ENCODE measurements around the gene CADM2. TPM values are rescaled to one million over a fixed set of nuclear protein-coding genes. Genes with fewer than 3 reads are reported as not detected.
A peak's percentile ranks its signal among the peaks of the same experiment; 100 is the strongest.
"Not testable (repeated sequence)": the region's sequence is repeated elsewhere in the genome, so short reads cannot be mapped to it uniquely, and the experiment has no call there.

The CADM2 gene
- total RNA-seq, 1 experiment from 2014 or later: 0.64 TPM

DNA sequence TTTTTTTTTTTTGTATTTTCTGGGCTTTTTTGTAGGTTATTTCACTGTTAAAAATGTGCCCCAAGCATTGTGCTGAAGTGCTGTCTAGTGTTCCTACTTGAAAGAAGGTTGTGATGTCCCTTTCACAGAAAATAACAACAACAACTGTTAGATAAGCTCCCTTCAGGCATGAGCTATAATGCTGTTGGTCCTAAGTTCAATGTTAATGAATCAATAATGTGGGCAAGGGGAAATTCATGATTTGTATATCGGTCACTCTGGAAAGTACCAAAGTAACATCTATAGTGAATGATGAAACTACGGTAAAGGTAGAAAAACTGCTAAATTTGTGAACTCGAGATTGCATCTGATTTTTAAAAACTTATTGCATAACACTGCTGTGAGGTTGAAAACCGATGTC, 539.4 kb downstream of the CADM2 start:
- intact Hi-C loops (cut with micrococcal nuclease; ENCODE audit: unreplicated experiment): no loop called here
- TF ChIP-seq POLR2AphosphoS5 (IDR thresholded peaks at IDR 0.05; ENCODE audit: low read depth, low read length) (no peak), SIN3A (IDR thresholded peaks at IDR 0.05; ENCODE audit: borderline replicate concordance, insufficient read depth, low read depth, low read length) (no peak), TCF7L2 (IDR thresholded peaks at IDR 0.05; ENCODE audit: low read depth, low read length) (no peak)
- TF ChIP-seq, protein P1, sequence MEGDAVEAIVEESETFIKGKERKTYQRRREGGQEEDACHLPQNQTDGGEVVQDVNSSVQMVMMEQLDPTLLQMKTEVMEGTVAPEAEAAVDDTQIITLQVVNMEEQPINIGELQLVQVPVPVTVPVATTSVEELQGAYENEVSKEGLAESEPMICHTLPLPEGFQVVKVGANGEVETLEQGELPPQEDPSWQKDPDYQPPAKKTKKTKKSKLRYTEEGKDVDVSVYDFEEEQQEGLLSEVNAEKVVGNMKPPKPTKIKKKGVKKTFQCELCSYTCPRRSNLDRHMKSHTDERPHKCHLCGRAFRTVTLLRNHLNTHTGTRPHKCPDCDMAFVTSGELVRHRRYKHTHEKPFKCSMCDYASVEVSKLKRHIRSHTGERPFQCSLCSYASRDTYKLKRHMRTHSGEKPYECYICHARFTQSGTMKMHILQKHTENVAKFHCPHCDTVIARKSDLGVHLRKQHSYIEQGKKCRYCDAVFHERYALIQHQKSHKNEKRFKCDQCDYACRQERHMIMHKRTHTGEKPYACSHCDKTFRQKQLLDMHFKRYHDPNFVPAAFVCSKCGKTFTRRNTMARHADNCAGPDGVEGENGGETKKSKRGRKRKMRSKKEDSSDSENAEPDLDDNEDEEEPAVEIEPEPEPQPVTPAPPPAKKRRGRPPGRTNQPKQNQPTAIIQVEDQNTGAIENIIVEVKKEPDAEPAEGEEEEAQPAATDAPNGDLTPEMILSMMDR (IDR thresholded peaks at IDR 0.05): no peak
- TF ChIP-seq, protein P2, sequence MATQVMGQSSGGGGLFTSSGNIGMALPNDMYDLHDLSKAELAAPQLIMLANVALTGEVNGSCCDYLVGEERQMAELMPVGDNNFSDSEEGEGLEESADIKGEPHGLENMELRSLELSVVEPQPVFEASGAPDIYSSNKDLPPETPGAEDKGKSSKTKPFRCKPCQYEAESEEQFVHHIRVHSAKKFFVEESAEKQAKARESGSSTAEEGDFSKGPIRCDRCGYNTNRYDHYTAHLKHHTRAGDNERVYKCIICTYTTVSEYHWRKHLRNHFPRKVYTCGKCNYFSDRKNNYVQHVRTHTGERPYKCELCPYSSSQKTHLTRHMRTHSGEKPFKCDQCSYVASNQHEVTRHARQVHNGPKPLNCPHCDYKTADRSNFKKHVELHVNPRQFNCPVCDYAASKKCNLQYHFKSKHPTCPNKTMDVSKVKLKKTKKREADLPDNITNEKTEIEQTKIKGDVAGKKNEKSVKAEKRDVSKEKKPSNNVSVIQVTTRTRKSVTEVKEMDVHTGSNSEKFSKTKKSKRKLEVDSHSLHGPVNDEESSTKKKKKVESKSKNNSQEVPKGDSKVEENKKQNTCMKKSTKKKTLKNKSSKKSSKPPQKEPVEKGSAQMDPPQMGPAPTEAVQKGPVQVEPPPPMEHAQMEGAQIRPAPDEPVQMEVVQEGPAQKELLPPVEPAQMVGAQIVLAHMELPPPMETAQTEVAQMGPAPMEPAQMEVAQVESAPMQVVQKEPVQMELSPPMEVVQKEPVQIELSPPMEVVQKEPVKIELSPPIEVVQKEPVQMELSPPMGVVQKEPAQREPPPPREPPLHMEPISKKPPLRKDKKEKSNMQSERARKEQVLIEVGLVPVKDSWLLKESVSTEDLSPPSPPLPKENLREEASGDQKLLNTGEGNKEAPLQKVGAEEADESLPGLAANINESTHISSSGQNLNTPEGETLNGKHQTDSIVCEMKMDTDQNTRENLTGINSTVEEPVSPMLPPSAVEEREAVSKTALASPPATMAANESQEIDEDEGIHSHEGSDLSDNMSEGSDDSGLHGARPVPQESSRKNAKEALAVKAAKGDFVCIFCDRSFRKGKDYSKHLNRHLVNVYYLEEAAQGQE (IDR thresholded peaks at IDR 0.05; ENCODE audit: insufficient read depth in 1 of 2, low read depth in 2 of 2, low read length in 1 of 2): no peak
- ChIA-PET CTCF (no interaction called here), POLR2A (no interaction called here)
- no TSS peak for BruUV-seq (replicated peaks)
- Histone ChIP-seq H3K27me3 (ENCODE audit: control insufficient read depth, insufficient read depth, low read length) (no peaks in the 10 kb centered on the region), H3K36me3 (ENCODE audit: control insufficient read depth, insufficient read depth, low read length) (no peaks in the 10 kb centered on the region), H3K9me3 (ENCODE audit: control insufficient read depth, insufficient read depth, low read depth, low read length) (no peaks in the 10 kb centered on the region), H3K4me1 (ENCODE audit: control insufficient read depth, insufficient read depth, low read length) (no peaks in the 10 kb centered on the region), H3K27ac (ENCODE audit: low read length) (no peak overlapping the region), H3K4me3 (ENCODE audit: low read depth in 2 of 2, low read length in 2 of 2) (no peak overlapping the region)
- DNase-seq (ENCODE audit: low read depth, low spot score) (no peak), ATAC-seq (no peak)
- in situ Hi-C loops (cut with HindIII; ENCODE audit: low pct_unique_long_range_greater_than_20kb, low sequenced_read_pairs): no loop called here

DNA sequence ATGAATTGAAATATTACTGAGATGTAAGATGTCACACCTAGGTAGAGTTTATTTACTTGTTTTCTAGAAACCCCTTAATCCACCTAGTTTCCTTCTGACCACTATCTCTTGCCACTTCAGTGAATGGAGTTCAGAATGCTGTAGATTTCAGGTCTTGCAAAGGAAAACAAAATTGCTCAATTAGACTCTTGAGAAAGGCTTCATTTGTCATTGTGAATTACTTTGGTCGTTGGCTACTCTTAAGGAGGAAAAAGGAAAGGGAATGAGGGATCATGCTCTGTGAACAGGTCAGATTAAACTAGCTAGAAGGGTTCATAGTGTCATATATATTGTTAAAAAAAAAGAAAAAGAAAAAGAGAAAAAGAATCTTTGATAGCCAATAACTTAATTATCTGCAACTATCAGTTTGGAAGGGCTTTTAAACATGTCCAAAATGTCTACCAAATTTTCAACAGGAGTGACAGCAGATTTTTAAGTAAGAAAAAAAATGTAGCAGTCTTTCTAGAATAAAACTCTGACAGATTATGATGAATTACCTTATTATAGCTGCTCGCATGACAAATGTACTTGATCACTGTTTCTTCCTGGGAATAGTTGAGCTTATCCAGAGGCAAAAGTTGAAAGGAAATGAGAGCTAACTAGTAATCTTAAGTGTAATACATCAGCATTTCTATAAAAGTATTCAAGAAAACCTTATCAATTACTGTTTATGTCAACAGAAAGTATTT, 543.5 kb downstream of the CADM2 start:
- Histone ChIP-seq H3K27ac (ENCODE audit: low read length) (no peak overlapping the region), H3K36me3 (ENCODE audit: control insufficient read depth, insufficient read depth, low read length) (no peaks in the 10 kb centered on the region), H3K9me3 (ENCODE audit: control insufficient read depth, insufficient read depth, low read depth, low read length) (no peaks in the 10 kb centered on the region), H3K27me3 (ENCODE audit: control insufficient read depth, insufficient read depth, low read length) (no peaks in the 10 kb centered on the region), H3K4me1 (ENCODE audit: control insufficient read depth, insufficient read depth, low read length) (no peaks in the 10 kb centered on the region), H3K4me3 (ENCODE audit: low read depth in 2 of 2, low read length in 2 of 2) (no peak overlapping the region)
- intact Hi-C loops (cut with micrococcal nuclease; ENCODE audit: unreplicated experiment) (no loop called here), in situ Hi-C loops (cut with HindIII; ENCODE audit: low pct_unique_long_range_greater_than_20kb, low sequenced_read_pairs) (no loop called here)
- no peak for DNase-seq (ENCODE audit: low read depth, low spot score)
- CTCF ChIA-PET: no interaction called here
- ATAC-seq: no peak
- BruUV-seq (replicated peaks): no TSS peak
- TF ChIP-seq SIN3A (IDR thresholded peaks at IDR 0.05; ENCODE audit: borderline replicate concordance, insufficient read depth, low read depth, low read length) (no peak), POLR2AphosphoS5 (IDR thresholded peaks at IDR 0.05; ENCODE audit: low read depth, low read length) (no peak)
- TF ChIP-seq, protein P2 (IDR thresholded peaks at IDR 0.05; ENCODE audit: insufficient read depth in 1 of 2, low read depth in 2 of 2, low read length in 1 of 2): no peak
- POLR2A ChIA-PET: no interaction called here

DNA sequence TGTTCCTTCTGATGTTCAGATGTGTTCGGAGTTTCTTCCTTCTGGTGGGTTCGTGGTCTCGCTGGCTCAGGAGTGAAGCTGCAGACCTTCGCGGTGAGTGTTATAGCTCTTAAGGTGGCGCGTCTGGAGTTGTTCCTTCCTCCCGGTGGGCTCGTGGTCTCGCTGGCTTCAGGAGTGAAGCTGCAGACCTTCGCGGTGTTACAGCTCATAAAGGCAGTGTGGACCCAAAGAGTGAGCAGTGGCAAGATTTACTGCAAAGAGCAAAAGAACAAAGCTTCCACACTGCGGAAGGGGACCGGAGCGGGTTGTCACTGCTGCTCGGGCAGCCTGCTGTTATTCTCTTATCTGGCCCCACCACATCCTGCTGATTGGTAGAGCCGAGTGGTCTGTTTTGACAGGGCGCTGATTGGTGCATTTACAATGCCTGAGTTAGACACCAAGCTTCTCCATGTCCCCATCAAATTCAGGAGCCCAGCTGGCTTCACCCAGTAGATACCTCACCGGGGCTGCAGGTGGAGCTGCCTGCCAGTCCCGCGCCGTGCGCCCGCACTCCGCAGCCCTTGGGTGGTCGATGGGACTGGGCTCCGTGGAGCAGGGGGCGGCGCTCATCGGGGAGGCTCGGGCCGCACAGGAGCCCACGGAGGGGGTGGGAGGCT, 545.5 kb downstream of the CADM2 start:
- DNase-seq (ENCODE audit: low read depth, low spot score); H3K9me3 ChIP-seq (ENCODE audit: control insufficient read depth, insufficient read depth, low read depth, low read length); ATAC-seq; H3K4me1 ChIP-seq (ENCODE audit: control insufficient read depth, insufficient read depth, low read length); H3K27ac ChIP-seq (ENCODE audit: low read length); CTCF ChIA-PET; H3K36me3 ChIP-seq (ENCODE audit: control insufficient read depth, insufficient read depth, low read length); in situ Hi-C loops (cut with HindIII; ENCODE audit: low pct_unique_long_range_greater_than_20kb, low sequenced_read_pairs); BruUV-seq (replicated peaks); intact Hi-C loops (cut with micrococcal nuclease; ENCODE audit: unreplicated experiment); H3K27me3 ChIP-seq (ENCODE audit: control insufficient read depth, insufficient read depth, low read length); POLR2A ChIA-PET: not testable (repeated sequence)
- peak overlapping the region in 1 of 2 experiments; percentile 20; a peak in 1 of 4 replicates for H3K4me3 ChIP-seq (ENCODE audit: low read depth in 2 of 2, low read length in 2 of 2)

DNA sequence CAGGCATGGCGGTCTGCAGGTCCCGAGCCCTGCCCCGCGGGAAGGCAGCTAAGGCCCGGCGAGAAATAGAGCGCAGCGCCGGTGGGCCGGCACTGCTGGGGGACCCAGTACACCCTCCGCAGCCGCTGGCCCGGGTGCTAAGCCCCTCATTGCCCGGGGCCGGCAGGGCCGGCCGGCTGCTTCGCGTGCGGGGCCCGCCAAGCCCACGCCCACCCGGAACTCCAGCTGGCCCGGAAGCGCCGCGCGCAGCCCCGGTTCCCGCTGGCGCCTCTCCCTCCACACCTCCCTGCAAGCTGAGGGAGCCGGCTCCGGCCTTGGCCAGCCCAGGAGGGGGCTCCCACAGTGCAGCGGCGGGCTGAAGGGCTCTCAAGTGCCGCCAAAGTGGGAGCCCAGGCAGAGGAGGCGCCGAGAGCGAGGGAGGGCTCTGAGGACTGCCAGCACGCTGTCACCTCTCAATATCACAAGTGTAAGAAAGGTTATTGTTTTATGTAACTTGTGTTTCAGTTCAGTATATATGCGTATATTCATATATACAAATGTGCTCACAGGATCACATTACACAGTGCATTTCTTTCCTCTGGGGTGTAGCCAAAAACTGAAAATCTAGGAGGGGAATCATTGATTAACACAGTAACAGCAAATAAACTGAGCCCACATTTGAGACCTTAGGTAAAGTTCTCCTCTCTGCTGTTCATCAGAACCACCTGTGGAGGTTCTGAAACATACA, 546.2 kb downstream of the CADM2 start:
- H3K27ac ChIP-seq (ENCODE audit: low read length); BruUV-seq (replicated peaks); H3K36me3 ChIP-seq (ENCODE audit: control insufficient read depth, insufficient read depth, low read length); CTCF ChIA-PET; intact Hi-C loops (cut with micrococcal nuclease; ENCODE audit: unreplicated experiment); in situ Hi-C loops (cut with HindIII; ENCODE audit: low pct_unique_long_range_greater_than_20kb, low sequenced_read_pairs); H3K4me1 ChIP-seq (ENCODE audit: control insufficient read depth, insufficient read depth, low read length); H3K27me3 ChIP-seq (ENCODE audit: control insufficient read depth, insufficient read depth, low read length); ATAC-seq; H3K9me3 ChIP-seq (ENCODE audit: control insufficient read depth, insufficient read depth, low read depth, low read length); DNase-seq (ENCODE audit: low read depth, low spot score); POLR2A ChIA-PET: not testable (repeated sequence)
- peak overlapping the region in 1 of 2 experiments; percentile 20; a peak in 1 of 4 replicates for H3K4me3 ChIP-seq (ENCODE audit: low read depth in 2 of 2, low read length in 2 of 2)
